HEK293T (cell line): ENCODE results near the gene ACOT12.
"Not testable (repeated sequence)": the region's sequence is repeated elsewhere in the genome, so short reads cannot be mapped to it uniquely, and the experiment has no call there.

Experiments used
- CTCF ChIA-PET: fragments of 350-600 bp; formaldehyde crosslinking; extraction: SDS; loops from one replicate; lab custom pipeline; 2021; ENCODE audit warnings: antibody characterized with exemption, inconsistent platforms; lab: Yijun Ruan, JAX
- POLR2A ChIA-PET: fragments of 350-600 bp; formaldehyde crosslinking; extraction: SDS; loops from one replicate; lab custom pipeline; 2020; ENCODE audit warnings: antibody characterized with exemption, inconsistent platforms; lab: Yijun Ruan, JAX
- DNase-seq: peaks from one replicate; pipeline ENCODE4 v3.0.0; 2012; ENCODE audit warnings: mixed read lengths; ENCODE audit errors: extremely low spot score
- ARNT ChIP-seq: fragments of 450-650 bp; IDR thresholded peaks from 2 replicates; pipeline ENCODE4 v1.6.1; 2017; ENCODE audit warnings: mild to moderate bottlenecking
- BHLHE40 ChIP-seq: fragments of 450-650 bp; IDR thresholded peaks from 2 replicates; pipeline ENCODE4 v1.6.1; 2016; ENCODE audit warnings: mild to moderate bottlenecking, moderate library complexity, borderline replicate concordance
- CTBP1 ChIP-seq: fragments of 450-650 bp; IDR thresholded peaks from 2 replicates; pipeline ENCODE4 v1.6.1; 2016; ENCODE audit warnings: borderline replicate concordance
- ELF4 ChIP-seq: fragments of 450-650 bp; IDR thresholded peaks from 2 replicates; pipeline ENCODE4 v1.6.1; 2017; ENCODE audit warnings: antibody characterized with exemption
- FOXA1 ChIP-seq: fragments of 450-650 bp; IDR thresholded peaks from 2 replicates; pipeline ENCODE4 v1.6.1; 2016; ENCODE audit warnings: mild to moderate bottlenecking
- FOXK2 ChIP-seq: fragments of 450-650 bp; IDR thresholded peaks from 2 replicates; pipeline ENCODE4 v1.6.1; 2016; ENCODE audit warnings: mild to moderate bottlenecking
- FOXM1 ChIP-seq: fragments of 450-650 bp; IDR thresholded peaks from 2 replicates; pipeline ENCODE4 v1.6.1; 2017; ENCODE audit warnings: mild to moderate bottlenecking, borderline replicate concordance
- HDGF ChIP-seq: fragments of 450-650 bp; IDR thresholded peaks from 2 replicates; pipeline ENCODE4 v1.6.1; 2017; ENCODE audit warnings: antibody characterized with exemption, borderline replicate concordance
- L3MBTL2 ChIP-seq: fragments of 450-650 bp; conservative IDR thresholded peaks from 2 replicates; pipeline ENCODE4 v1.6.1; 2016; ENCODE audit warnings: mild to moderate bottlenecking
- LEF1 ChIP-seq: fragments of 450-650 bp; IDR thresholded peaks from 2 replicates; pipeline ENCODE4 v1.6.1; 2017; ENCODE audit warnings: mild to moderate bottlenecking, borderline replicate concordance
- NFRKB ChIP-seq: fragments of 450-650 bp; IDR thresholded peaks from 2 replicates; pipeline ENCODE4 v1.6.1; 2016; ENCODE audit warnings: mild to moderate bottlenecking, moderate library complexity
- SP1 ChIP-seq: fragments of 450-650 bp; IDR thresholded peaks from 2 replicates; pipeline ENCODE4 v1.6.1; 2017
- SUZ12 ChIP-seq: fragments of 450-650 bp; IDR thresholded peaks from 2 replicates; pipeline ENCODE4 v1.6.1; 2016; ENCODE audit warnings: mild to moderate bottlenecking
- TARDBP ChIP-seq: fragments of 450-650 bp; IDR thresholded peaks from 2 replicates; pipeline ENCODE4 v1.6.1; 2016
- ZNF384 ChIP-seq: fragments of 450-650 bp; IDR thresholded peaks from 2 replicates; pipeline ENCODE4 v1.6.1; 2016
- TF ChIP-seq, protein P1 (sequence below): fragments of 450-650 bp; IDR thresholded peaks from 2 replicates; pipeline ENCODE4 v1.6.1; 2016

Gene ACOT12

GRCh38 chr5:81355291-81356251, 38.4 kb downstream of the ACOT12 start:
- ChIA-PET POLR2A (no interaction called here), CTCF (no interaction called here)
- DNase-seq, result no peak
- TF ChIP-seq ZNF384, result no peak
- TF ChIP-seq LEF1, result no peak
- TF ChIP-seq FOXA1, result no peak
- no peak for TF ChIP-seq CTBP1
- TF ChIP-seq TARDBP, result no peak
- no peak for TF ChIP-seq FOXM1
- no peak for TF ChIP-seq HDGF
- no peak for TF ChIP-seq ARNT
- no peak for TF ChIP-seq BHLHE40
- TF ChIP-seq, protein P1, sequence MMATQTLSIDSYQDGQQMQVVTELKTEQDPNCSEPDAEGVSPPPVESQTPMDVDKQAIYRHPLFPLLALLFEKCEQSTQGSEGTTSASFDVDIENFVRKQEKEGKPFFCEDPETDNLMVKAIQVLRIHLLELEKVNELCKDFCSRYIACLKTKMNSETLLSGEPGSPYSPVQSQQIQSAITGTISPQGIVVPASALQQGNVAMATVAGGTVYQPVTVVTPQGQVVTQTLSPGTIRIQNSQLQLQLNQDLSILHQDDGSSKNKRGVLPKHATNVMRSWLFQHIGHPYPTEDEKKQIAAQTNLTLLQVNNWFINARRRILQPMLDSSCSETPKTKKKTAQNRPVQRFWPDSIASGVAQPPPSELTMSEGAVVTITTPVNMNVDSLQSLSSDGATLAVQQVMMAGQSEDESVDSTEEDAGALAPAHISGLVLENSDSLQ, result no peak
- no peak for TF ChIP-seq L3MBTL2
- TF ChIP-seq FOXK2, result no peak
- TF ChIP-seq ELF4, result no peak
- TF ChIP-seq SP1, result no peak
- no peak for TF ChIP-seq SUZ12
- TF ChIP-seq NFRKB, result no peak

GRCh38 chr5:81354093-81354492, 39.8 kb downstream of the ACOT12 start:
- no peak for DNase-seq
- POLR2A ChIA-PET, result no interaction called here
- CTCF ChIA-PET, result no interaction called here
- no peak for TF ChIP-seq FOXA1
- no peak for TF ChIP-seq TARDBP

DNA sequence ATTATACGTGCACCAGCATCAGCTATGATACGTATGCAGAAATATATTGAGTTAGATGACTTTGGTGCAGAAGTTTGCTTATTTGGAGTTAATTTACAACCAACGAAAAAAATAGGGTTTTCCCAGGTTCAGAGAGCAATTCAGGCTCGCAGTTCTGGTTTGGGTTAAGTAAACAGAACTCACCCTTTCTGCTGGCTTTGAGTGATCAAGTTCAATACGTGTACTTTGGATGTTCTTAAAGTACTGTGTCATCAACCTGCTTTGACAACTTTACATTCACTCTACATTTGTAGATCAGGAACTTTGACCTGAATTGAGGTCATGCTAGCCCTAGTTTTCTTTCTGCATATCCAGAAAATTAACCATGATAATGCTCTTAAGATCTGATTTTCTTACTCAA, 40.7 kb downstream of the ACOT12 start:
- CTCF ChIA-PET, result no interaction called here
- POLR2A ChIA-PET, result no interaction called here
- DNase-seq, result no peak
- TF ChIP-seq TARDBP (no peak), ZNF384 (no peak), ELF4 (no peak)

- ChIA-PET CTCF (no interaction called here), POLR2A (no interaction called here)
- no peak for TF ChIP-seq ARNT
- no peak for TF ChIP-seq SUZ12
- DNase-seq, result no peak
These were observed 43.4 kb downstream of the ACOT12 start for GRCh38 chr5:81350507-81350906.

DNA sequence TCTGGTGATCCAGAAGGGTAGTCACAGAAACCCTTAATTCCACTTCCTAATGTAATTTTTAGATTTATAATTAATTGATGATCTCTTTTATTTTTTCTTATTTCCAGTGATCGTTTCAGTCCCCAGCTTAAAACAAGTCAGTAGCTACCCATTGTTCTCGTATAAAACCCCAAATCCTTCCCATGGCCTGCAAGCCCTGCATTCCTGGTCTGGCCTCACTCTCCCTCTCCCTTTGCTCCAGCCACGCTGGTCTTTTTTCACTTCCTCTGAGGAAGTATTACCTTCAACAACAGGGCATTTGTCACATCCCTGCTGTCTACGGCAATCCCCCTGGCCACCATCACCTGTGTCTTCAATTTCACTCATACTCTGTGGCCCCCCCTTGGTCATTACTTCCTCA, 44.8 kb downstream of the ACOT12 start:
- CTCF ChIA-PET, result no interaction called here
- POLR2A ChIA-PET, result no interaction called here
- DNase-seq, result no peak
- no peak for TF ChIP-seq SP1
- TF ChIP-seq LEF1, result no peak
- no peak for TF ChIP-seq TARDBP
- no peak for TF ChIP-seq ARNT
- TF ChIP-seq, protein P1, result no peak

DNA sequence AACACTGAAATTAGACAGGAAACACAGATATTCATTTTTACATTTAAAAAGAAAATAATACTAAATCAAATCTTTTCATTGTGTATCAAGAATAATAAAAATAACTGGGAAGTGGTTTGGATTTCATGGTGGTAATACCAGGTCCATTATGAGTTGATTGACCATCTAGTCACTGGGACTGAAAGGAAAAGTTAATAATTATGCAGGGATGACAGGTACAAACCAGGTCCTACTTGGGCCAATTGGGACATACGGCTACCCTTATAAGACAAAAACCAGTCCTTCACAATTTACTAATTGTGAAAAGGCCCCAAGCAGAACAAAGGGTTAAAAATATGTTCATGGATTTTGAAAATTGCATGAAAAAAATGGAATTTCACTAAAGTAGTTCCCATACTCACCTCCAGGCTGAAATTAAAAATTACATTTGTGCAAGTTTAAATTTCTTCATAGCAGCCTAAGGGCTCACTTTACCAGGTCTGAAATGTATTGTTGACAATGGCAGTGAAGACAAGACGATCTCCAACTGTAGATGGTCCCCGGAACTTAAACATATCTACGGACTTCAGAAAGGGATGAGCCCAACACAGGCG, 48.4 kb downstream of the ACOT12 start:
- DNase-seq, result no peak
- POLR2A ChIA-PET, result no interaction called here
- CTCF ChIA-PET, result no interaction called here
- TF ChIP-seq FOXM1 (no peak), SUZ12 (no peak), CTBP1 (no peak), TARDBP (no peak), ELF4 (no peak), L3MBTL2 (no peak), FOXA1 (no peak), SP1 (no peak), BHLHE40 (no peak)

- TF ChIP-seq FOXM1, result no peak
- TF ChIP-seq ZNF384, result no peak
- TF ChIP-seq, protein P1, result no peak
- no peak for TF ChIP-seq TARDBP
- no peak for TF ChIP-seq FOXA1
- no peak for TF ChIP-seq CTBP1
- TF ChIP-seq BHLHE40, result no peak
- no peak for TF ChIP-seq ELF4
- ChIA-PET CTCF (no interaction called here), POLR2A (no interaction called here)
- DNase-seq, result no peak
These were observed 49.2 kb downstream of the ACOT12 start for GRCh38 chr5:81344736-81345135.

DNA sequence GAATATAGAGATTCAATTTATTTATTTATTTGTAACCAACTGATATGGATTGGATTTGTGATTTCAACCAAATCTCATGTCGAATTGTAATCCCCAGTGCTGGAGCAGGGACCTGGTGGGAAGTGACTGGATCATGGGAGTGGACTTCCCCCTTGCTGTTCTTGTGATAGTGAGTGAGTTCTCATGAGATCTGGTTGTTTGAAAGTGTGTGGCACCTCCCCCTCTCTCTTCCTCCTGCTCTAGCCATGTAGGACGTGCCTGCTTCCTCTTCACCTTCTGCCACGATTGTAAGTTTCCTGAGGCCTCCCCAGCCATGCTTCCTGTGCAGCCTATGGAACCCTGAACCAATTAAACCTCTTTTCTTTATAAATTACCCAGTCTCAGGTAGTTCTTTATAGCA, 55.7 kb downstream of the ACOT12 start:
- CTCF ChIA-PET, DNase-seq, POLR2A ChIA-PET: not testable (repeated sequence)
